Osteocyte (in vitro differentiated cells): ENCODE data around the gene ITGAV. TPM values are rescaled to one million over a fixed set of nuclear protein-coding genes. Genes with fewer than 3 reads are reported as not detected.

ENCODE experiments used
- DNase-seq: peaks from one replicate; pipeline ENCODE4 v3.0.0; 2021; ENCODE audit warnings: mixed read lengths; ENCODE audit not compliant: unreplicated experiment; ENCODE audit errors: extremely low spot score
- H3K27ac Mint-ChIP-seq: one replicate; pipeline ENCODE4 v1.8.0; 2021; ENCODE audit warnings: mild to moderate bottlenecking, mixed read lengths; ENCODE audit not compliant: unreplicated experiment
- H3K27me3 Mint-ChIP-seq: one replicate; pipeline ENCODE4 v1.8.0; 2021; ENCODE audit warnings: mixed read lengths; ENCODE audit not compliant: unreplicated experiment
- H3K36me3 Mint-ChIP-seq: one replicate; pipeline ENCODE4 v1.8.0; 2021; ENCODE audit warnings: mixed read lengths; ENCODE audit not compliant: unreplicated experiment
- H3K4me1 Mint-ChIP-seq: one replicate; pipeline ENCODE4 v1.8.0; 2021; ENCODE audit warnings: mixed read lengths; ENCODE audit not compliant: unreplicated experiment
- H3K4me3 Mint-ChIP-seq: one replicate; pipeline ENCODE4 v1.8.0; 2021; ENCODE audit warnings: mild to moderate bottlenecking, moderate library complexity, mixed read lengths; ENCODE audit not compliant: unreplicated experiment
- H3K9me3 Mint-ChIP-seq: one replicate; pipeline ENCODE4 v1.8.0; 2021; ENCODE audit warnings: mixed read lengths; ENCODE audit not compliant: unreplicated experiment
- total RNA-seq: library from RNA; stranded (reverse); gene quantifications from 2 replicates; pipeline ENCODE4 v1.2.1, GENCODE V29; 2021
- TF ChIP-seq, protein P1 (sequence below): fragments of 200-600 bp; sonication (generic); IDR thresholded peaks from 2 replicates; pipeline ENCODE4 v1.5.0; 2021; ENCODE audit warnings: antibody characterized with exemption, mild to moderate bottlenecking, moderate library complexity

Gene ITGAV
- total RNA-seq, 1 donor from 2014 or later, result 141 TPM

DNA sequence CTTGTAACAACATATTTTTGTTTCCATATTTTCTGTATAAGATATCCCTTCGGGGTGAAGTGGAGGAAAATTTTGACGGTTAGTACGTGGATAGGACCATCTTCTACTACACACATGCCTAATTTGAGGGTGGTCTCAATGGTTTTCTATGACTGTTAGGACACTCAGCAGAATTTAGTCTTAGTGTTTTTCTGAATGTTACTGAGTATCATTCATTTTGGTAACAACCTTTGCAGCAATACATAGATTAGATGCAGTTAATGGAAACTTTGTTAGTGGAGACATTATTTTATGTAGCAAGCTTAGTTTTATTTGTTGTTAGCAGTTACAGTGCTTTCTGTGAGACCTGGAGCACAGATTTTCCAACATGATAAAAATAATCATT lies 1.6 kb downstream of the ITGAV start:
- Mint-ChIP-seq H3K4me3 (peak overlapping the region; percentile 84), H3K27ac (peak overlapping the region; percentile 85), H3K27me3 (no peaks in the 10 kb centered on the region), H3K36me3 (peaks cover 2% of the 10 kb centered on the region), H3K4me1 (peaks cover 50% of the 10 kb centered on the region), H3K9me3 (no peaks in the 10 kb centered on the region)
- DNase-seq, result no peak
- TF ChIP-seq, protein P1, sequence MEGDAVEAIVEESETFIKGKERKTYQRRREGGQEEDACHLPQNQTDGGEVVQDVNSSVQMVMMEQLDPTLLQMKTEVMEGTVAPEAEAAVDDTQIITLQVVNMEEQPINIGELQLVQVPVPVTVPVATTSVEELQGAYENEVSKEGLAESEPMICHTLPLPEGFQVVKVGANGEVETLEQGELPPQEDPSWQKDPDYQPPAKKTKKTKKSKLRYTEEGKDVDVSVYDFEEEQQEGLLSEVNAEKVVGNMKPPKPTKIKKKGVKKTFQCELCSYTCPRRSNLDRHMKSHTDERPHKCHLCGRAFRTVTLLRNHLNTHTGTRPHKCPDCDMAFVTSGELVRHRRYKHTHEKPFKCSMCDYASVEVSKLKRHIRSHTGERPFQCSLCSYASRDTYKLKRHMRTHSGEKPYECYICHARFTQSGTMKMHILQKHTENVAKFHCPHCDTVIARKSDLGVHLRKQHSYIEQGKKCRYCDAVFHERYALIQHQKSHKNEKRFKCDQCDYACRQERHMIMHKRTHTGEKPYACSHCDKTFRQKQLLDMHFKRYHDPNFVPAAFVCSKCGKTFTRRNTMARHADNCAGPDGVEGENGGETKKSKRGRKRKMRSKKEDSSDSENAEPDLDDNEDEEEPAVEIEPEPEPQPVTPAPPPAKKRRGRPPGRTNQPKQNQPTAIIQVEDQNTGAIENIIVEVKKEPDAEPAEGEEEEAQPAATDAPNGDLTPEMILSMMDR, result no peak

DNA sequence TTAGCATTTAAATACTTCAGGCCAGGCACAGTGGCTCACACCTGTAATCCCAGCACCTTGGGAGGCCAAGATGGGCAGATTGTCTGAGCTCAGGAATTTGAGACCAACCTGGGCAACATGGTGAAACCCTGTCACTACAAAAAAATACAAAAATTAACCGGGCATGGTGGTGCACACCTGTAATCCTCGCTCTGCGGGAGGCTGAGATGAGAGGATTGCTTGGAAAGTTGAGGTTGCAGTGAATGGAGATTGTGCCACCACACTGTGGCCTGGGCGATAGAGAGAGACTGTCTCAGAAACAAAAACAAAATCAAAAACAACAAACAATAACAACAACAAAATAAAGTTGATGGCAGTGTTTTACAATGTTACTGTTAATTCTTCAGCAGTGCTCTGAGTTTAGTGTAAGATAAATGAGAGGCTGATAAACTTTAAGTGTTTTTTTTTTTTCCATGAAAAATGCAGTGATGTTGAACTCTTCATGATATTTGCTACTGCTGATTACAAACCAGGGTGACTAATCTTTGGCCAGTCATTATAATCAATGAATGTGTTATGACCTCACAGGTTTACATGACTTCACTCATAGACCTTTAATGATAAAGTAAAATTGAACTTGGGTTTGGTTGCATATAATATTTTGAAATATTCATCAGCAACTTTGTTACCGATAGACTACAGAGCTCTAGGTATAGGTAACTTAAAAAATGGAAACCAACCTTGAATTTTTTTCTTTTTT lies 2.5 kb downstream of the ITGAV start:
- no peaks in the 10 kb centered on the region for H3K9me3 Mint-ChIP-seq
- H3K4me3 Mint-ChIP-seq, result peak overlapping the region; percentile 84
- TF ChIP-seq, protein P1, result no peak
- DNase-seq, result no peak
- H3K27ac Mint-ChIP-seq, result peak overlapping the region; percentile 85
- H3K27me3 Mint-ChIP-seq, result no peaks in the 10 kb centered on the region
- peaks cover 2% of the 10 kb centered on the region for H3K36me3 Mint-ChIP-seq
- H3K4me1 Mint-ChIP-seq, result peaks cover 50% of the 10 kb centered on the region

DNA sequence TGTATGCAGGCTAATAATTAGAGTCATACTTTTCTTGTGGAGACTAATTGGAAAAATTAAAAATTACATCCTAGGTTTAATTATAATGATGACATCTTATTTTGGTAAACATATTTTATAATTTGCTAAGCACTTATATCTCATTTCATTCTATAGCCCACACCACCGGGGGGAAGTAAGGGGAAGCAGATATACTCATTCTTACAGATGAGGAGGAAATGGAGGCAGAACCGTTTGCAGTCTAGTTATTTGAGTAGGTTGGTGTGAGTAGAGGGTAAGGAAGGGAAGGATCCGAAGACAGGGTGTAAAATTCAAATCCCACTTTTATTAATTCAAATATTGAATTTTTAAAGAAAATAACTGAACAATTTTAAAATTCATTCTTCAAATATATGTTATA lies 3.7 kb downstream of the ITGAV start:
- DNase-seq, result no peak
- no peak overlapping the region for H3K27ac Mint-ChIP-seq
- no peaks in the 10 kb centered on the region for H3K9me3 Mint-ChIP-seq
- H3K4me1 Mint-ChIP-seq, result peaks cover 50% of the 10 kb centered on the region
- no peak overlapping the region for H3K4me3 Mint-ChIP-seq
- H3K36me3 Mint-ChIP-seq, result peaks cover 2% of the 10 kb centered on the region
- no peaks in the 10 kb centered on the region for H3K27me3 Mint-ChIP-seq
- TF ChIP-seq, protein P1, result no peak

DNA sequence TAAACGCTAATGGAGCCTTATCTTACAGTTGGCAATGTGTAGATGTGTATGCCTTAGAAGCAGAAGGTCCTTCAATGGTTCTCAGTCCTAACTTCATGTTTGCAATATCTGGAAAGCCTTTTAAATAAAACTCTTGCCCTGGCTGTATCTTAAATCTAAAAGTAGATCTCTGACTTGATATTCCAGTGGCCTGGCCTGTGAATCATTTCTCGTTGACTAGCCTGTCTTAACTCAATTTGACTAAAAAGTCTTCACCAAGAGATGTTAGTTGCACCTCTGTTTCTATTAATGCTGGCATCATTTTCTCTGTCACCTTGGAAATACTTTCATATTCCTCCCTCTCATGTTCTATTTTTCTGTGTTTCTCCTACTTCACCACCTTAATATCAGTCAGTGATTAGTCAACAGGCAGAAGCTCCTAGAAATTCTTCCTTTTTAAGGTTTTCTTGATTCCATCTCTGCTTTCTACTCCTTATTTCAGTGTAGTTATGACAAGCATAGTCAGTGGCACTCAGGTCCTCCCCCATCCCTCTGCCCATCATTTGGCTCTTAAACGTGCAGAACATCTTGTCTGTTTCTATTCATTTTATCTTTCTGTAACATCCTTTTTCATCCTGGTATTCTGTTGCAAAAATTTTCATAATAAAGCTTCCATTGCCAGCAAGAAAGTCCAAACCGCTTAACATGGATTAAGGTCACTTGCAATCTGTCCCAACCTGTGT lies 4.3 kb downstream of the ITGAV start:
- TF ChIP-seq, protein P1, result no peak
- peaks cover 50% of the 10 kb centered on the region for H3K4me1 Mint-ChIP-seq
- H3K36me3 Mint-ChIP-seq, result peaks cover 2% of the 10 kb centered on the region
- no peaks in the 10 kb centered on the region for H3K27me3 Mint-ChIP-seq
- no peaks in the 10 kb centered on the region for H3K9me3 Mint-ChIP-seq
- no peak for DNase-seq
- no peak overlapping the region for H3K4me3 Mint-ChIP-seq
- peak overlapping the region; percentile 5 for H3K27ac Mint-ChIP-seq

DNA sequence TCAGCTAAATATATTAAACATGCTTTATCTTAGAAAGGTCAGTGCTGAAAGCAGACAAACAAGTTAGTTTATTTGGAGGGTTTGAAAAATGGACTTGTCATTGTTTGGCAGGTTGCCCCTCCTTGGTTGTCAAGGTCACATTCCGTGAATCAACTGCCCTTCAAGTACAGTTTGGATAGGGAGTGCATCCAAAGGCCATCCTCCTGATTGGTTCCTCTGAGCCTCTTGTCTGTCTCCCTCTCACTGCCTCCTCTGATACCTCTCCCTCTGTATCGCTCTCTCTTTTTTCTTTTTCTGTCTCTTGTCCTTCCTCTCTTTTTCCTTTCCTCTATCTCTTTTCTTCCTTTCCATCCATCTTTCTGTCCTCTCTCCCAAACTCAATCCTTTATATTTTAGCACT lies 5.4 kb downstream of the ITGAV start:
- no peak for DNase-seq
- Mint-ChIP-seq H3K9me3 (no peaks in the 10 kb centered on the region), H3K4me3 (no peak overlapping the region), H3K4me1 (peaks cover 52% of the 10 kb centered on the region), H3K27me3 (no peaks in the 10 kb centered on the region), H3K27ac (no peak overlapping the region), H3K36me3 (peaks cover 2% of the 10 kb centered on the region)
- TF ChIP-seq, protein P1, result no peak
